ENCODE data around the gene KRT12. TPM values are rescaled to one million over a fixed set of nuclear protein-coding genes. Genes with fewer than 3 reads are reported as not detected.

The KRT12 gene
- not detected for polyA plus RNA-seq (2012; ENCODE audit: low read depth, missing spikeins)

GRCh38 chr17:40866838-40867237 is at the start of gene KRT12:
Gene KRT12, minus strand, starts transcription at chr17:40867223. Its CDS starts 37 bp downstream, at chr17:40867186.
- no peak for DNase-seq (ENCODE audit: insufficient read length, low spot score)
- FAIRE-seq: no peak
- TF ChIP-seq POLR2A (IDR thresholded peaks at IDR 0.05; ENCODE audit: low read depth, low read length): no peak
- TF ChIP-seq POLR2AphosphoS5 (IDR thresholded peaks at IDR 0.05; ENCODE audit: low read depth, low read length): no peak
- TF ChIP-seq PAX5 (IDR thresholded peaks at IDR 0.05; ENCODE audit: insufficient read depth, low read length, severe bottlenecking): no peak
- no peak for TF ChIP-seq TAF1 (IDR thresholded peaks at IDR 0.05; ENCODE audit: low read depth, low read length)
- no peak for TF ChIP-seq SPI1 (IDR thresholded peaks at IDR 0.05; ENCODE audit: low read depth, low read length)
- no peak for TF ChIP-seq POU2F2 (IDR thresholded peaks at IDR 0.05; ENCODE audit: low read depth, low read length)

- no peak for DNase-seq (ENCODE audit: insufficient read length, low spot score)
- FAIRE-seq: no peak
- TF ChIP-seq POLR2A (IDR thresholded peaks at IDR 0.05; ENCODE audit: low read depth, low read length): 0 out of 2 replicates have a peak, but pooled peaks have one; percentile 13
- TF ChIP-seq TAF1 (IDR thresholded peaks at IDR 0.05; ENCODE audit: low read depth, low read length): no peak
- no peak for TF ChIP-seq SPI1 (IDR thresholded peaks at IDR 0.05; ENCODE audit: low read depth, low read length)
Measured at GRCh38 chr17:40916366-40916765, 49.3 kb upstream of the KRT12 start.

- TF ChIP-seq POU2F2 (IDR thresholded peaks at IDR 0.05; ENCODE audit: low read depth, low read length) (no peak; the same call in 1 of the 2 replicates), POLR2A (IDR thresholded peaks at IDR 0.05; ENCODE audit: low read depth, low read length) (0 out of 2 replicates have a peak, but pooled peaks have one; percentile 16), SPI1 (IDR thresholded peaks at IDR 0.05; ENCODE audit: low read depth, low read length) (peak; percentile 73)
- DNase-seq (ENCODE audit: insufficient read length, low spot score) (no peak), FAIRE-seq (no peak)
Measured at GRCh38 chr17:40915721-40916256, 48.8 kb upstream of the KRT12 start.

GRCh38 chr17:40915199-40915661 is 48.2 kb upstream of the KRT12 start:
- no peak for TF ChIP-seq POU2F2 (IDR thresholded peaks at IDR 0.05; ENCODE audit: low read depth, low read length)
- no peak for TF ChIP-seq TAF1 (IDR thresholded peaks at IDR 0.05; ENCODE audit: low read depth, low read length)
- no peak for TF ChIP-seq POLR2A (IDR thresholded peaks at IDR 0.05; ENCODE audit: low read depth, low read length)
- no peak for TF ChIP-seq POLR2AphosphoS5 (IDR thresholded peaks at IDR 0.05; ENCODE audit: low read depth, low read length)
- TF ChIP-seq SPI1 (IDR thresholded peaks at IDR 0.05; ENCODE audit: low read depth, low read length): no peak
- no peak for TF ChIP-seq PAX5 (IDR thresholded peaks at IDR 0.05; ENCODE audit: insufficient read depth, low read length, severe bottlenecking)
- FAIRE-seq: no peak
- no peak for DNase-seq (ENCODE audit: insufficient read length, low spot score)

- TF ChIP-seq PAX5 (IDR thresholded peaks at IDR 0.05; ENCODE audit: insufficient read depth, low read length, severe bottlenecking): no peak
- no peak for TF ChIP-seq POLR2AphosphoS5 (IDR thresholded peaks at IDR 0.05; ENCODE audit: low read depth, low read length)
- no peak for TF ChIP-seq POLR2A (IDR thresholded peaks at IDR 0.05; ENCODE audit: low read depth, low read length)
- no peak for TF ChIP-seq TAF1 (IDR thresholded peaks at IDR 0.05; ENCODE audit: low read depth, low read length)
- no peak for TF ChIP-seq SPI1 (IDR thresholded peaks at IDR 0.05; ENCODE audit: low read depth, low read length)
- no peak for TF ChIP-seq POU2F2 (IDR thresholded peaks at IDR 0.05; ENCODE audit: low read depth, low read length)
- no peak for DNase-seq (ENCODE audit: insufficient read length, low spot score)
- FAIRE-seq: no peak
Measured at GRCh38 chr17:40914075-40914855, 47.2 kb upstream of the KRT12 start.

GRCh38 chr17:40912486-40913210 is 45.6 kb upstream of the KRT12 start:
- FAIRE-seq (no peak), DNase-seq (ENCODE audit: insufficient read length, low spot score) (no peak)
- no peak for TF ChIP-seq POLR2AphosphoS5 (IDR thresholded peaks at IDR 0.05; ENCODE audit: low read depth, low read length)
- TF ChIP-seq POLR2A (IDR thresholded peaks at IDR 0.05; ENCODE audit: low read depth, low read length): no peak
- TF ChIP-seq SPI1 (IDR thresholded peaks at IDR 0.05; ENCODE audit: low read depth, low read length): no peak
- no peak for TF ChIP-seq TAF1 (IDR thresholded peaks at IDR 0.05; ENCODE audit: low read depth, low read length)
- no peak for TF ChIP-seq PAX5 (IDR thresholded peaks at IDR 0.05; ENCODE audit: insufficient read depth, low read length, severe bottlenecking)
- TF ChIP-seq POU2F2 (IDR thresholded peaks at IDR 0.05; ENCODE audit: low read depth, low read length): no peak

GRCh38 chr17:40910441-40910841 is 43.4 kb upstream of the KRT12 start:
- DNase-seq (ENCODE audit: insufficient read length, low spot score) (no peak), FAIRE-seq (no peak)
- TF ChIP-seq TAF1 (IDR thresholded peaks at IDR 0.05; ENCODE audit: low read depth, low read length): no peak
- TF ChIP-seq SPI1 (IDR thresholded peaks at IDR 0.05; ENCODE audit: low read depth, low read length): peak; percentile 42

- DNase-seq (ENCODE audit: insufficient read length, low spot score) (no peak), FAIRE-seq (no peak)
- TF ChIP-seq POU2F2 (IDR thresholded peaks at IDR 0.05; ENCODE audit: low read depth, low read length): no peak
- TF ChIP-seq POLR2A (IDR thresholded peaks at IDR 0.05; ENCODE audit: low read depth, low read length): no peak
- TF ChIP-seq PAX5 (IDR thresholded peaks at IDR 0.05; ENCODE audit: insufficient read depth, low read length, severe bottlenecking): no peak
- TF ChIP-seq POLR2AphosphoS5 (IDR thresholded peaks at IDR 0.05; ENCODE audit: low read depth, low read length): no peak
- no peak for TF ChIP-seq TAF1 (IDR thresholded peaks at IDR 0.05; ENCODE audit: low read depth, low read length)
- no peak for TF ChIP-seq SPI1 (IDR thresholded peaks at IDR 0.05; ENCODE audit: low read depth, low read length)
Measured at GRCh38 chr17:40909755-40910154, 42.7 kb upstream of the KRT12 start.

- no peak for TF ChIP-seq TAF1 (IDR thresholded peaks at IDR 0.05; ENCODE audit: low read depth, low read length)
- no peak for TF ChIP-seq POLR2AphosphoS5 (IDR thresholded peaks at IDR 0.05; ENCODE audit: low read depth, low read length)
- no peak for TF ChIP-seq POLR2A (IDR thresholded peaks at IDR 0.05; ENCODE audit: low read depth, low read length)
- no peak for TF ChIP-seq SPI1 (IDR thresholded peaks at IDR 0.05; ENCODE audit: low read depth, low read length)
- no peak for TF ChIP-seq POU2F2 (IDR thresholded peaks at IDR 0.05; ENCODE audit: low read depth, low read length)
- FAIRE-seq (peak; percentile 52), DNase-seq (ENCODE audit: insufficient read length, low spot score) (peak; percentile 30)
Measured at GRCh38 chr17:40909351-40909750, 42.3 kb upstream of the KRT12 start.

Measured in GM12891 (cell line).